Measurements from ENCODE around the gene ZEB2.

Gene ZEB2

GRCh38 chr2:144546933-144547332 is 27.0 kb upstream of the ZEB2 start:
- H3K4me3 ChIP-seq (ENCODE audit: low read depth, low read length) = no peak overlapping the region
- no peak for TF ChIP-seq CTCF (IDR thresholded peaks at IDR 0.05; ENCODE audit: low read depth, low read length)

GRCh38 chr2:144545787-144546186 is 25.9 kb upstream of the ZEB2 start:
- H3K4me3 ChIP-seq (ENCODE audit: low read depth, low read length) = no peak overlapping the region
- no peak for TF ChIP-seq CTCF (IDR thresholded peaks at IDR 0.05; ENCODE audit: low read depth, low read length)

- TF ChIP-seq CTCF (IDR thresholded peaks at IDR 0.05; ENCODE audit: low read depth, low read length) = no peak
- H3K4me3 ChIP-seq (ENCODE audit: low read depth, low read length) = no peak overlapping the region
Measured at GRCh38 chr2:144544053-144544452, 24.1 kb upstream of the ZEB2 start.

- no peak overlapping the region for H3K4me3 ChIP-seq (ENCODE audit: low read depth, low read length)
- TF ChIP-seq CTCF (IDR thresholded peaks at IDR 0.05; ENCODE audit: low read depth, low read length) = no peak
Measured at GRCh38 chr2:144541396-144541795, 21.5 kb upstream of the ZEB2 start.

- no peak for TF ChIP-seq CTCF (IDR thresholded peaks at IDR 0.05; ENCODE audit: low read depth, low read length)
- H3K4me3 ChIP-seq (ENCODE audit: low read depth, low read length) = no peak overlapping the region
Measured at GRCh38 chr2:144539289-144539782, 19.4 kb upstream of the ZEB2 start.

- no peak for TF ChIP-seq CTCF (IDR thresholded peaks at IDR 0.05; ENCODE audit: low read depth, low read length)
- H3K4me3 ChIP-seq (ENCODE audit: low read depth, low read length) = no peak overlapping the region
Measured at GRCh38 chr2:144535300-144535699, 15.4 kb upstream of the ZEB2 start.

- no peak for TF ChIP-seq CTCF (IDR thresholded peaks at IDR 0.05; ENCODE audit: low read depth, low read length)
- no peak overlapping the region for H3K4me3 ChIP-seq (ENCODE audit: low read depth, low read length)
Measured at GRCh38 chr2:144533221-144533620, 13.3 kb upstream of the ZEB2 start.

Measured in WI38 (cell line).